Neutrophil (primary cell): ENCODE data around the gene AGPAT4.

Source experiments
- H3K27ac ChIP-seq: fragments of 200-600 bp; sonication (generic); 2 replicates; pipeline ENCODE4 v1.5.1; 2016; ENCODE audit warnings: mild to moderate bottlenecking, moderate library complexity
- H3K27me3 ChIP-seq: fragments of 200-600 bp; sonication (generic); 2 replicates; pipeline ENCODE4 v1.6.0; 2016; ENCODE audit warnings: mild to moderate bottlenecking
- H3K36me3 ChIP-seq: fragments of 200-600 bp; sonication (generic); 2 replicates; pipeline ENCODE4 v1.5.1; 2017
- H3K4me1 ChIP-seq, 2 experiments: fragments of 200-600 bp in 1 of 2; sonication (generic) in 1 of 2; 1 replicate in 1 of 2; 2 replicates in 1 of 2; pipeline versions ENCODE4 v1.5.1 to v1.6.1; 2013 to 2016; ENCODE audit warnings: low read depth in 1 of 2, low read length in 1 of 2, mild to moderate bottlenecking in 1 of 2, moderate library complexity in 1 of 2; ENCODE audit not compliant: control insufficient read depth in 1 of 2, insufficient read depth in 1 of 2
- H3K4me3 ChIP-seq, 2 experiments: fragments of 200-600 bp in 1 of 2; sonication (generic) in 1 of 2; 1 replicate in 1 of 2; 2 replicates in 1 of 2; pipeline ENCODE4 v1.5.1; 2013 to 2016; ENCODE audit warnings: low read depth in 1 of 2, low read length in 1 of 2, mild to moderate bottlenecking in 1 of 2, moderate library complexity in 1 of 2
- H3K9me3 ChIP-seq: fragments of 200-600 bp; sonication (generic); 2 replicates; pipeline ENCODE4 v1.5.1; 2016
- TF ChIP-seq, protein P1 (sequence below): fragments of 200-600 bp; sonication (generic); IDR thresholded peaks from 2 replicates; pipeline ENCODE4 v1.5.1; 2016; ENCODE audit warnings: antibody characterized with exemption

AGPAT4 gene

GRCh38 chr6:161237176-161237575 lies 36.7 kb downstream of the AGPAT4 start:
- Histone ChIP-seq H3K4me1 (no peaks in the 10 kb centered on the region), H3K27me3 (no peaks in the 10 kb centered on the region), H3K27ac (no peak overlapping the region), H3K36me3 (no peaks in the 10 kb centered on the region), H3K9me3 (no peaks in the 10 kb centered on the region), H3K4me3 (no peak overlapping the region)
- TF ChIP-seq, protein P1, sequence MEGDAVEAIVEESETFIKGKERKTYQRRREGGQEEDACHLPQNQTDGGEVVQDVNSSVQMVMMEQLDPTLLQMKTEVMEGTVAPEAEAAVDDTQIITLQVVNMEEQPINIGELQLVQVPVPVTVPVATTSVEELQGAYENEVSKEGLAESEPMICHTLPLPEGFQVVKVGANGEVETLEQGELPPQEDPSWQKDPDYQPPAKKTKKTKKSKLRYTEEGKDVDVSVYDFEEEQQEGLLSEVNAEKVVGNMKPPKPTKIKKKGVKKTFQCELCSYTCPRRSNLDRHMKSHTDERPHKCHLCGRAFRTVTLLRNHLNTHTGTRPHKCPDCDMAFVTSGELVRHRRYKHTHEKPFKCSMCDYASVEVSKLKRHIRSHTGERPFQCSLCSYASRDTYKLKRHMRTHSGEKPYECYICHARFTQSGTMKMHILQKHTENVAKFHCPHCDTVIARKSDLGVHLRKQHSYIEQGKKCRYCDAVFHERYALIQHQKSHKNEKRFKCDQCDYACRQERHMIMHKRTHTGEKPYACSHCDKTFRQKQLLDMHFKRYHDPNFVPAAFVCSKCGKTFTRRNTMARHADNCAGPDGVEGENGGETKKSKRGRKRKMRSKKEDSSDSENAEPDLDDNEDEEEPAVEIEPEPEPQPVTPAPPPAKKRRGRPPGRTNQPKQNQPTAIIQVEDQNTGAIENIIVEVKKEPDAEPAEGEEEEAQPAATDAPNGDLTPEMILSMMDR = no peak

GRCh38 chr6:161235776-161236633 lies 37.9 kb downstream of the AGPAT4 start:
- H3K4me1 ChIP-seq = no peaks in the 10 kb centered on the region
- H3K36me3 ChIP-seq = no peaks in the 10 kb centered on the region
- H3K4me3 ChIP-seq = no peak overlapping the region
- H3K27ac ChIP-seq = no peak overlapping the region
- TF ChIP-seq, protein P1 = no peak
- H3K9me3 ChIP-seq = no peaks in the 10 kb centered on the region
- H3K27me3 ChIP-seq = no peaks in the 10 kb centered on the region

DNA sequence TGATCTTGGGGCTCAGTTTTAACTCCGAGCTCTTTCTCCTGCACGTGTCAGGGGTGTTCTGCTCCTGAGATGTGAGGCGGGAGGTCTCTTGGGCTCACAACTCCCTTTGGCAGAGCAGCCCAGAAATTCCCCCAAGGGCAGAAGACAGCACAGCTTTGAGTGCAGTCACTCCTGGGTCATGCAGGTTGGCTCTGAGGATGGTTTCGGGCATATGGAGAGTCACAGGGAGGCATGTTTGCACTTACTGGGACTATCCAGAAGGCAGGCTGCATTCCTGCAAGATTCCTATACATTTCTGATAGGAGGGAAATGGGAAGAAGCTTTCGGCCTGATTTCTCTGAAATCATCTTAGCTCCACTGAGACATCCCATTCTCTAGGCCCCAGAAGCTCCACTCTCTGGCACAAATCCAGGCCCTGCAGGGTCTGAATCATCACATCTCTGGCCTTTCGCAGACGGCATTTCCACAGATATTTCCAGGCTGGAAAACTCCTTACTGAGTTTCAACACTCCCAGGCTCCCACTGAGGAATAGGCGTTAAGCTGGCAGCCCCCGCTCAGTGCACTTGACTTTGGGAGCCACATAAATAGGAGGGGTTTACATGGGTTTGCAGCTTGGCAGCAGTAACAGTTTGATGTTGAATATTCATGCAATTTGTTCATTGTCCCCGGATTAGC lies 39.7 kb downstream of the AGPAT4 start:
- no peak overlapping the region for H3K4me3 ChIP-seq
- TF ChIP-seq, protein P1 = no peak
- H3K27ac ChIP-seq = no peak overlapping the region
- no peaks in the 10 kb centered on the region for H3K27me3 ChIP-seq
- no peaks in the 10 kb centered on the region for H3K36me3 ChIP-seq
- no peaks in the 10 kb centered on the region for H3K4me1 ChIP-seq
- no peaks in the 10 kb centered on the region for H3K9me3 ChIP-seq

- peaks cover 5% of the 10 kb centered on the region for H3K27me3 ChIP-seq
- H3K4me1 ChIP-seq = no peaks in the 10 kb centered on the region
- H3K4me3 ChIP-seq = no peak overlapping the region
- H3K27ac ChIP-seq = no peak overlapping the region
- no peaks in the 10 kb centered on the region for H3K36me3 ChIP-seq
- TF ChIP-seq, protein P1 = no peak
- H3K9me3 ChIP-seq = no peaks in the 10 kb centered on the region
Measured at GRCh38 chr6:161232467-161232866, 41.4 kb downstream of the AGPAT4 start.

GRCh38 chr6:161232010-161232409 lies 41.9 kb downstream of the AGPAT4 start:
- no peaks in the 10 kb centered on the region for H3K4me1 ChIP-seq
- H3K27me3 ChIP-seq = peaks cover 5% of the 10 kb centered on the region
- no peak overlapping the region for H3K4me3 ChIP-seq
- no peaks in the 10 kb centered on the region for H3K36me3 ChIP-seq
- TF ChIP-seq, protein P1 = no peak
- no peak overlapping the region for H3K27ac ChIP-seq
- H3K9me3 ChIP-seq = no peaks in the 10 kb centered on the region
